Measurements from ENCODE around the gene SPAG8.
A peak's percentile ranks its signal among the peaks of the same experiment; 100 is the strongest.

The SPAG8 gene

GRCh38 chr9:35813434-35814105 lies 1.5 kb upstream of the SPAG8 start:
- CTCF ChIA-PET: interaction anchor here (1.3 to 2.1 kb wide), 2 partner anchors 13 to 90 kb away, joined by 3 to 6 read pairs; no protein-coding TSS in a partner anchor
- DNase-seq (ENCODE audit: extremely low spot score): peak; percentile 30
- POLR2A ChIA-PET: interaction anchor here (0.7 to 2.0 kb wide), 15 partner anchors 9 to 376 kb away, joined by 3 to 9 read pairs (median 4); partner anchors contain the start of genes CREB3, FAM221B, GBA2 and RGP1
- TF ChIP-seq L3MBTL2 (conservative IDR thresholded peaks at IDR 0.05): no peak
- no peak for TF ChIP-seq FOXK2 (IDR thresholded peaks at IDR 0.05)
- no peak for TF ChIP-seq CTBP1 (IDR thresholded peaks at IDR 0.05; ENCODE audit: borderline replicate concordance)
- TF ChIP-seq ARNT (IDR thresholded peaks at IDR 0.05): no peak

GRCh38 chr9:35811381-35812024 lies 559 bp downstream of the SPAG8 start:
- ChIA-PET CTCF (interaction anchor here (1.5 kb wide), 1 partner anchor 21 kb away, joined by 5 read pairs; no protein-coding TSS in a partner anchor), POLR2A (interaction anchor here (0.9 to 1.4 kb wide), 2 partner anchors 62 to 79 kb away, joined by 3 to 4 read pairs; partner anchors contain the start of genes CREB3, RGP1 and TLN1)
- DNase-seq (ENCODE audit: extremely low spot score): no peak
- TF ChIP-seq FOXM1 (IDR thresholded peaks at IDR 0.05; ENCODE audit: borderline replicate concordance): no peak
- TF ChIP-seq TARDBP (IDR thresholded peaks at IDR 0.05): no peak
- TF ChIP-seq LEF1 (IDR thresholded peaks at IDR 0.05; ENCODE audit: borderline replicate concordance): no peak
- no peak for TF ChIP-seq ELF4 (IDR thresholded peaks at IDR 0.05)
- TF ChIP-seq FOXK2 (IDR thresholded peaks at IDR 0.05): no peak
- TF ChIP-seq FOXA1 (IDR thresholded peaks at IDR 0.05): no peak
- no peak for TF ChIP-seq SUZ12 (IDR thresholded peaks at IDR 0.05)
- no peak for TF ChIP-seq CTBP1 (IDR thresholded peaks at IDR 0.05; ENCODE audit: borderline replicate concordance)
- no peak for TF ChIP-seq HDGF (IDR thresholded peaks at IDR 0.05; ENCODE audit: borderline replicate concordance)
- no peak for TF ChIP-seq ZNF384 (IDR thresholded peaks at IDR 0.05)
- no peak for TF ChIP-seq PKNOX1 (IDR thresholded peaks at IDR 0.05)

- TF ChIP-seq TARDBP (IDR thresholded peaks at IDR 0.05) (no peak), L3MBTL2 (conservative IDR thresholded peaks at IDR 0.05) (no peak), FOXM1 (IDR thresholded peaks at IDR 0.05; ENCODE audit: borderline replicate concordance) (no peak)
- ChIA-PET CTCF (no interaction called here), POLR2A (no interaction called here)
- no peak for DNase-seq (ENCODE audit: extremely low spot score)
These were observed 1.9 kb downstream of the SPAG8 start for GRCh38 chr9:35810122-35810521.

GRCh38 chr9:35808433-35808832 lies 3.6 kb downstream of the SPAG8 start:
- CTCF ChIA-PET: no interaction called here
- DNase-seq (ENCODE audit: extremely low spot score): no peak
- TF ChIP-seq TARDBP (IDR thresholded peaks at IDR 0.05) (no peak), FOXK2 (IDR thresholded peaks at IDR 0.05) (no peak), FOXM1 (IDR thresholded peaks at IDR 0.05; ENCODE audit: borderline replicate concordance) (no peak), CTBP1 (IDR thresholded peaks at IDR 0.05; ENCODE audit: borderline replicate concordance) (no peak), SP1 (IDR thresholded peaks at IDR 0.05) (no peak), HDGF (IDR thresholded peaks at IDR 0.05; ENCODE audit: borderline replicate concordance) (no peak), LEF1 (IDR thresholded peaks at IDR 0.05; ENCODE audit: borderline replicate concordance) (no peak), ELF4 (IDR thresholded peaks at IDR 0.05) (no peak), L3MBTL2 (conservative IDR thresholded peaks at IDR 0.05) (no peak), SUZ12 (IDR thresholded peaks at IDR 0.05) (no peak), ZNF384 (IDR thresholded peaks at IDR 0.05) (no peak), PKNOX1 (IDR thresholded peaks at IDR 0.05) (no peak), NFRKB (IDR thresholded peaks at IDR 0.05) (no peak), ARNT (IDR thresholded peaks at IDR 0.05) (no peak), BHLHE40 (IDR thresholded peaks at IDR 0.05; ENCODE audit: borderline replicate concordance) (no peak), FOXA1 (IDR thresholded peaks at IDR 0.05) (no peak)
- POLR2A ChIA-PET: no interaction called here

- ChIA-PET POLR2A (no interaction called here), CTCF (no interaction called here)
- no peak for DNase-seq (ENCODE audit: extremely low spot score)
- TF ChIP-seq HDGF (IDR thresholded peaks at IDR 0.05; ENCODE audit: borderline replicate concordance): no peak
- no peak for TF ChIP-seq ZNF384 (IDR thresholded peaks at IDR 0.05)
These were observed 6.0 kb downstream of the SPAG8 start for GRCh38 chr9:35806101-35806500.

GRCh38 chr9:35801328-35802128 lies 10.5 kb downstream of the SPAG8 start:
- no peak for TF ChIP-seq ARNT (IDR thresholded peaks at IDR 0.05)
- TF ChIP-seq BHLHE40 (IDR thresholded peaks at IDR 0.05; ENCODE audit: borderline replicate concordance): no peak
- no peak for TF ChIP-seq ZNF384 (IDR thresholded peaks at IDR 0.05)
- no peak for TF ChIP-seq FOXK2 (IDR thresholded peaks at IDR 0.05)
- no peak for TF ChIP-seq ELF4 (IDR thresholded peaks at IDR 0.05)
- TF ChIP-seq SUZ12 (IDR thresholded peaks at IDR 0.05): no peak
- no peak for TF ChIP-seq CTBP1 (IDR thresholded peaks at IDR 0.05; ENCODE audit: borderline replicate concordance)
- TF ChIP-seq FOXM1 (IDR thresholded peaks at IDR 0.05; ENCODE audit: borderline replicate concordance): no peak
- TF ChIP-seq PKNOX1 (IDR thresholded peaks at IDR 0.05): no peak
- TF ChIP-seq L3MBTL2 (conservative IDR thresholded peaks at IDR 0.05): no peak
- ChIA-PET POLR2A (no interaction called here), CTCF (no interaction called here)
- DNase-seq (ENCODE audit: extremely low spot score): no peak

All from HEK293T (cell line).